HG03175 (cell line): ENCODE results near the gene ILKAP.

ENCODE experiments used
- ATAC-seq: cut with Tn5 transposase; IDR thresholded peaks from one replicate; pipeline ENCODE4 v1.9.1; 2021; ENCODE audit warnings: mild to moderate bottlenecking, moderate library complexity; ENCODE audit not compliant: unreplicated experiment

Gene ILKAP

GRCh38 chr2:238203094-238203972 is at the start of gene ILKAP:
ILKAP (minus strand) TSS chr2:238203695; CDS start chr2:238203553, 142 bp downstream.
- ATAC-seq: peak; percentile 95

DNA sequence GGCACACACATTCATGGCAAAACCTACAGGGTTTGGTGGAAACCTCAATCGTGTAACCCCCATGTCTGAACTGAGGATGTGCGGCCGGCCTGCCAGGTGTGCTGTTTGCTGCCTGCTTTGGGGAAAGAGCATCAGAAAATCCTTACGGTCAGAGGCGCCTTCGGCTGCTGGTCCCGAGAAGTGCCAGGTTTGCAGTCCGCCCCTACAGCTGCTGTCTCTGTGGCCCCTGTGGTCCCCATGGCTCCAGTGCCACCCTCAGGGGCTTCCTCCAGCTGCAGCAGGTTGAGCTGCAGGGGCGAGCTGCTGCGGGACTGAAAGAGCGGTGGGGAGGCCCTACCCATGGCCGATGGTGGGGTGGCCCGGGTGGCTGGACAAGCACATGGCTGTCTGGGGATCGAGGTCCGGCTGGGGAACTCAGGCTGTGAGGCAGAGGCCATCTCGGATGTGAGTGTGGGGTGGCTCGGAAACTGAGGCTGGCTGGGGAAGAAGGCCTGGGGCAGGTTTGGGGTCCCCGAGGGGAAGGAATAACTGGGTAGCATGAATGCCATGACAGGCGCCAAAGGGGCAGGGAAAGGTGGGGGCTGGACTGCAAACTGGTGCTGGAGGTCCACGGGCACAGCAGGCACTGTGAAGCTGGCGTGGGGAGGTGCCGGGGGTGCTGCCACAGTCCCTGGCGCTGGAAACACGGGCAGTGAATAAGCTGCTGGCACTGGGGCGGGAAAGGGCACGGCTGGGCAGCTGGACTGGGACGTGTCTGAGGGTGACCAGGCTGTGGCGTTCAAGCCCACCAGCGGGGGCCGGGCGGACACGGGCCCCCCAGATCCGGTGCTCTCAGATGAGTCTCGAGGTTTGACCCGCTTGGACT is 49.5 kb upstream of the ILKAP start:
- no peak for ATAC-seq

DNA sequence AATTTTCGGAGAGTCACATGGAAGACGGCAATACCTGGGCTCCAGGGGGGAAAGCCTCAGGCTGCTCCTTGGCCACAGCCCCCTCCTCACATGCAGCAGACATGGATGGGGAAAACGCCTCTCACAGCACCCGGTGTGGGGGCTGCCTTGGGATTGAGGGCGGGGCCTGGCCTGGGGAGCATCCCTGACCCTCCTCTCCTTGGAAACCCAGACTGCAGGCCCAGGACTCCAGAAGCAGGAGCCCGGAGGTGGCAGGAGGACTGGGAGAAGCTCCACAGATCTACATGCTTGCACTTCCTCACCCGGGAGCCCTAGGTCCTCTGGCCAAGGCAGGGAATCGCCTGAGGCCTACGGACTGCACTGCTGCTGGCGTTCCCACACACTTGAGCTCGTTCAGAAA is 48.5 kb upstream of the ILKAP start:
- ATAC-seq: no peak

- no peak for ATAC-seq
Measured at GRCh38 chr2:238251331-238251730, 47.8 kb upstream of the ILKAP start.

DNA sequence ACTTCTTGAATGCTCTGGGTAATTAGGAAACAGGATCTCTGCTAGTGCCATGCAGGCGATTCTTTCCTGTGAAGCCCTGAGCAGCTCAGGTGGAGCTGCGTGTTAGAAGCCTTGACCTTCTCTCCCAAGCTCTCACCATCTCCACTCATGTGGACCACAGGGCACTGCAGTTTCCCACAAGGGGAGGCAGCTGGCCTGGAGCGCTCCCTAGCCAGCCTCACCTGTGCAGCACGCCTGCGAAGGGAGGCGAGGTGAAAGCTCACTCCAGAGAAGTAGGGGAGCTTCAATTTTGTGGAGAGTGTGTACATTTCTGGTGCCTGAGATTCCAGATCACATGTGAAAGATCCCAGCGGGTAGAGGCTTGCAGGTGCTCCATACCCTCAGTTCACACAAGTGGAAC is 47.4 kb upstream of the ILKAP start:
- ATAC-seq: no peak

DNA sequence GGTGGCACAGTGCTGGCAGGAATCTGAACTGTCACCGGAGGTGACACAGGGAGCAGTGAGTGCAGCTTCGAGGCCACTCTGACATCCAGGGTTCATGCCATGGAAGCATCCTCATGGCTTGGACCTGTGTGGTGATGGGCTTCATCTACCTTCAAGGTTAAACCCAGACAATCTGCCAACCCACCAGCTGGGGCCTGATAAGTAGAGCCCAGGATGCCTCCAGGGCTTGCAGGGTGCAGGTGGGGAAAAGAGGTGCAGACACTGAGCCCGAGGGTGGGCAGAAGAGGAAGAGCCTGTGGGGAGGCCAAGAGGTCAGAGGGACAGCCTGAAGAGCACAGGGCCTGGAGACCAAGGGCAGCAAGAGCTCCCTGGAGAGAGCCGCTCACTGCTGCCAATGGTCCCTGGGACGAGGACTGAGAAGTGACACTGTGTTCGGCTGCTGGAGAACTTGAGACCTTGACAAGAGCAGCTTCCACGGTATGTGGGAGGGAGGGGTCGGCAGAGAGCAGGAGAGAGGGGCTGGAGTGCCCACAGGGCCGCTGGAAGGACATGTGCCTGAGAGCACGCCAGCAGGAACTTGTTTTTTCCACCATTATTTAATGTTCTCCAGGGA is 44.5 kb upstream of the ILKAP start:
- no peak for ATAC-seq

- no peak for ATAC-seq
Measured at GRCh38 chr2:238247002-238247822, 43.7 kb upstream of the ILKAP start.

DNA sequence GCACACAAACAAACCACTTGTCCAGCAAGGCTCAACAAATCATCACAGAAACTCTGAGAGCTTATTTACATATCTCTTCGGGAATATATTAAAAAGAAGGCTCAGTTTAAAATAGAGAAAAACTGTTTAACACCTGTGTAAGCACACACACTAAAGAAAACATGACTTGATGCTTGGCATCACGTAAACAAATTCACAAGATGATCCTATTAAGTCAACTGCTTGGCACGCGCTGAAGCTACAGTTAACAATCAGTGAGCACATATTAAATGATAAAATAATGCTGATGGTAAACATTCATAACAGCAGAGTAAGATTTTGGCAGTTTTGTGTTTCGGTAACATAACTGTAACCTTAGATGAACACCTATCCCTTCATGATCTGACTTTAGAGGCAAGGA is 40.7 kb upstream of the ILKAP start:
- no peak for ATAC-seq

GRCh38 chr2:238243496-238244076 is 40.1 kb upstream of the ILKAP start:
- ATAC-seq: no peak

- ATAC-seq: no peak
Measured at GRCh38 chr2:238242731-238243495, 39.4 kb upstream of the ILKAP start.

- no peak for ATAC-seq
Measured at GRCh38 chr2:238241970-238242369, 38.5 kb upstream of the ILKAP start.

- no peak for ATAC-seq
Measured at GRCh38 chr2:238240757-238241711, 37.5 kb upstream of the ILKAP start.

GRCh38 chr2:238239863-238240756 is 36.6 kb upstream of the ILKAP start, which contains the start of gene HES6:
HES6 (minus strand) TSS chr2:238240038; CDS start chr2:238239905, 133 bp downstream.
- ATAC-seq: peak; percentile 88

DNA sequence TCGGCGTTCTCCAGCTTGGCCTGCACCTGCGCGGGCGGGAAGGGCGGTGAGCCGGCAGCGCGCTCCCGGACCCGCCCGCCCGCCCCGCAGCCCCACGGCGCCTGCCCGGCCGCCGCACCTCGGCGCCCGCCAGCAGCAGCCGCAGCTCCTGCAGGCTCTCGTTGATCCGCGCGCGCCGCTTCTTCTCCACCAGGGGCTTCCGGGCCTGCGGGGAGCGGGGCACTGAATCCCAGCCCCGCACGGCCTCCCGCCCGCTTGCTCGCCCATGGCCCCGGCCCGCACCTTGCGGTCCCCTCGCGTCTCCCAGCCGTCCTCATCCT is 36.0 kb upstream of the ILKAP start:
- peak; percentile 12 for ATAC-seq

GRCh38 chr2:238238766-238239542 is 35.5 kb upstream of the ILKAP start:
- ATAC-seq: no peak

GRCh38 chr2:238238311-238238765 is 34.8 kb upstream of the ILKAP start:
- ATAC-seq: no peak
